Measurements from ENCODE around the gene C18orf63. TPM values are rescaled to one million over a fixed set of nuclear protein-coding genes. Genes with fewer than 3 reads are reported as not detected.

C18orf63 gene
- total and polyA plus RNA-seq, 2 experiments from 2014 or later = not detected

DNA sequence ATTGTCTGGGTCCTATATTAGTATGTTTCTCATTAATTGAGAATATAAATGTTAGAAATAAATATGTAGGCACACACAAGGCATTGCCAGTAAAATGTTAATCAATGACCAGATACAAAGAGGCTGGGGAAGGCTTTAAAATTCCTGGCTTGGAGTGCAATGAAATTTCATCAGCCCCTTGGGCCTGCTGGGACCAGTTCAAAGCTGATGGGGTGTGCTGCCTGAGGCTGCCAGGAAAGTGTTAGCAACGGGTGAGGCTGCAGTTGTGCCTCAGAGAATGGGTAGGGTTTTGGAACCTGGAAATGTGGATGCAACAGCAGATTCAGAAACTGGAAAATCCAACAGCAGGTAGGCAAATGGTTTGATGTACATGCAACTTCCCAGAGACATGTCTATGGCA lies 72.6 kb downstream of the C18orf63 start:
- H3K4me1 ChIP-seq (ENCODE audit: insufficient read depth) = peaks cover 11% of the 10 kb centered on the region
- peaks cover 15% of the 10 kb centered on the region for H3K4me1 Mint-ChIP-seq
- H3K79me2 ChIP-seq (replicated peaks; ENCODE audit: insufficient read depth) = no peaks in the 10 kb centered on the region
- no peak overlapping the region for H3K27ac ChIP-seq (ENCODE audit: low read depth)
- H3K9me3 Mint-ChIP-seq = peaks cover 5% of the 10 kb centered on the region; the same call in 1 of the 3 replicates
- DNase-seq (ENCODE audit: low spot score) = no peak
- TF ChIP-seq EZH2phosphoT487 (IDR thresholded peaks at IDR 0.05; ENCODE audit: unreplicated experiment) = no peak
- TF ChIP-seq, protein P1, sequence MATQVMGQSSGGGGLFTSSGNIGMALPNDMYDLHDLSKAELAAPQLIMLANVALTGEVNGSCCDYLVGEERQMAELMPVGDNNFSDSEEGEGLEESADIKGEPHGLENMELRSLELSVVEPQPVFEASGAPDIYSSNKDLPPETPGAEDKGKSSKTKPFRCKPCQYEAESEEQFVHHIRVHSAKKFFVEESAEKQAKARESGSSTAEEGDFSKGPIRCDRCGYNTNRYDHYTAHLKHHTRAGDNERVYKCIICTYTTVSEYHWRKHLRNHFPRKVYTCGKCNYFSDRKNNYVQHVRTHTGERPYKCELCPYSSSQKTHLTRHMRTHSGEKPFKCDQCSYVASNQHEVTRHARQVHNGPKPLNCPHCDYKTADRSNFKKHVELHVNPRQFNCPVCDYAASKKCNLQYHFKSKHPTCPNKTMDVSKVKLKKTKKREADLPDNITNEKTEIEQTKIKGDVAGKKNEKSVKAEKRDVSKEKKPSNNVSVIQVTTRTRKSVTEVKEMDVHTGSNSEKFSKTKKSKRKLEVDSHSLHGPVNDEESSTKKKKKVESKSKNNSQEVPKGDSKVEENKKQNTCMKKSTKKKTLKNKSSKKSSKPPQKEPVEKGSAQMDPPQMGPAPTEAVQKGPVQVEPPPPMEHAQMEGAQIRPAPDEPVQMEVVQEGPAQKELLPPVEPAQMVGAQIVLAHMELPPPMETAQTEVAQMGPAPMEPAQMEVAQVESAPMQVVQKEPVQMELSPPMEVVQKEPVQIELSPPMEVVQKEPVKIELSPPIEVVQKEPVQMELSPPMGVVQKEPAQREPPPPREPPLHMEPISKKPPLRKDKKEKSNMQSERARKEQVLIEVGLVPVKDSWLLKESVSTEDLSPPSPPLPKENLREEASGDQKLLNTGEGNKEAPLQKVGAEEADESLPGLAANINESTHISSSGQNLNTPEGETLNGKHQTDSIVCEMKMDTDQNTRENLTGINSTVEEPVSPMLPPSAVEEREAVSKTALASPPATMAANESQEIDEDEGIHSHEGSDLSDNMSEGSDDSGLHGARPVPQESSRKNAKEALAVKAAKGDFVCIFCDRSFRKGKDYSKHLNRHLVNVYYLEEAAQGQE (IDR thresholded peaks at IDR 0.05; ENCODE audit: unreplicated experiment) = no peak
- peaks cover 7% of the 10 kb centered on the region for H3K27me3 Mint-ChIP-seq (ENCODE audit: insufficient read depth, low read depth, poor library complexity)
- no peaks in the 10 kb centered on the region for H3K36me3 ChIP-seq (ENCODE audit: insufficient read depth)
- H3K36me3 Mint-ChIP-seq (ENCODE audit: low read depth) = peaks cover 3% of the 10 kb centered on the region; the same call in 2 of the 3 replicates
- ATAC-seq = no peak
- H2AFZ ChIP-seq = no peak overlapping the region
- no peaks in the 10 kb centered on the region for H3K9me2 ChIP-seq (ENCODE audit: insufficient read depth)
- H4K20me1 ChIP-seq (replicated peaks; ENCODE audit: insufficient read depth) = no peaks in the 10 kb centered on the region
- no peak overlapping the region for H3K4me3 ChIP-seq
- no peak overlapping the region for H3K4me3 Mint-ChIP-seq
- H3K27me3 ChIP-seq (ENCODE audit: insufficient read depth) = no peaks in the 10 kb centered on the region
- no peaks in the 10 kb centered on the region for H3F3A ChIP-seq (replicated peaks; ENCODE audit: low read depth)
- H3K4me2 ChIP-seq = no peak overlapping the region
- no peak overlapping the region for H3K27ac Mint-ChIP-seq

DNA sequence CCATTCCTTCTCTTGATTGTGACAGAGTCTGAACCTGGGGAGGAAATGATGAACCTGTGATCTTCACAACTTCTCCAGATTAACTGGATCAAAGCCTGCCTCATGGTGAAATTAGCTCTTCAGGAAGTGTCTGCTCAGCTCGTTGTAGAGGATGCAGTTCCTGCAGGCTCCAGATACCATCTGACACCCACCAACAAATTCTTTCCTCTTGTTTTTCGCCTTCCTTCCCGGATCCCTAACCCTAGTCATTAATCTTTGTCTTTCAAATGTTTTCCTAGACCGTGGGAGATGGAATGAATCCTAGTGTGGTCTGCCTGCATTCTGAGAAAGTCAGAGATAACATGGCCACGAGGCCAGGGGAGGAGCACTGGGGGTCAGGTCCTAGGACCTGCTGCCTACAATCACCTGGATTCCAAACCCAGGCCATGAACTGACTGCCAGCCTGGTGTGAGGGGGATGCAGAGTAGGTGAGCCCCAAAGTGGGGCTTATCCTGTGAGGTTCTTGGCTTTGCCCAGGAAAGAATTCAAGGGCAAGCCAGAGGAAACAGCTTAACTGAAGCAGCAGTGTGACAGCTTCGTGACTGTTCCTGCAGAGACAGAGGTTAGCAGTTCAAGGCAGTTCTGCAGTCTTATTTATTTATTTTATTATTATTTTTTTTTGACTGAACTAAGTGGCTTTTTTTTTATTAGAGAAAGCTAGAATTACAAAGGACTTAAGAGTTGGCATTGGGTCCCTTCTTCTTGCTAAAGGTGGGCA lies 73.7 kb downstream of the C18orf63 start:
- no peaks in the 10 kb centered on the region for H3K79me2 ChIP-seq (replicated peaks; ENCODE audit: insufficient read depth)
- H3K4me1 Mint-ChIP-seq = peaks cover 6% of the 10 kb centered on the region; the same call in 2 of the 3 replicates
- no peaks in the 10 kb centered on the region for H3K36me3 ChIP-seq (ENCODE audit: insufficient read depth)
- peaks cover 1% of the 10 kb centered on the region; the same call in 1 of the 2 replicates for H3K4me1 ChIP-seq (ENCODE audit: insufficient read depth)
- H3K4me3 Mint-ChIP-seq = no peak overlapping the region
- H3K27ac Mint-ChIP-seq = no peak overlapping the region
- H3K27me3 ChIP-seq (ENCODE audit: insufficient read depth) = no peaks in the 10 kb centered on the region
- H2AFZ ChIP-seq = no peak overlapping the region
- no peaks in the 10 kb centered on the region; the same call in 2 of the 3 replicates for H3K9me3 Mint-ChIP-seq
- ATAC-seq (no peak), DNase-seq (ENCODE audit: low spot score) (no peak)
- H3K4me3 ChIP-seq = no peak overlapping the region
- H3F3A ChIP-seq (replicated peaks; ENCODE audit: low read depth) = no peaks in the 10 kb centered on the region
- H4K20me1 ChIP-seq (replicated peaks; ENCODE audit: insufficient read depth) = no peaks in the 10 kb centered on the region
- H3K27ac ChIP-seq (ENCODE audit: low read depth) = no peak overlapping the region
- no peaks in the 10 kb centered on the region for H3K9me2 ChIP-seq (ENCODE audit: insufficient read depth)
- H3K27me3 Mint-ChIP-seq (ENCODE audit: insufficient read depth, low read depth, poor library complexity) = peaks cover 7% of the 10 kb centered on the region
- no peaks in the 10 kb centered on the region for H3K36me3 Mint-ChIP-seq (ENCODE audit: low read depth)
- H3K4me2 ChIP-seq = no peak overlapping the region
- no peak for TF ChIP-seq JUNB (IDR thresholded peaks at IDR 0.05; ENCODE audit: unreplicated experiment)
- no peak for TF ChIP-seq CREB1 (CRISPR knock-in tag; IDR thresholded peaks at IDR 0.05; ENCODE audit: low read depth)
- TF ChIP-seq EZH2 (IDR thresholded peaks at IDR 0.05; ENCODE audit: low read depth, unreplicated experiment) = no peak
- no peak for TF ChIP-seq STAT1 (IDR thresholded peaks at IDR 0.05; ENCODE audit: unreplicated experiment)
- TF ChIP-seq, protein P2, sequence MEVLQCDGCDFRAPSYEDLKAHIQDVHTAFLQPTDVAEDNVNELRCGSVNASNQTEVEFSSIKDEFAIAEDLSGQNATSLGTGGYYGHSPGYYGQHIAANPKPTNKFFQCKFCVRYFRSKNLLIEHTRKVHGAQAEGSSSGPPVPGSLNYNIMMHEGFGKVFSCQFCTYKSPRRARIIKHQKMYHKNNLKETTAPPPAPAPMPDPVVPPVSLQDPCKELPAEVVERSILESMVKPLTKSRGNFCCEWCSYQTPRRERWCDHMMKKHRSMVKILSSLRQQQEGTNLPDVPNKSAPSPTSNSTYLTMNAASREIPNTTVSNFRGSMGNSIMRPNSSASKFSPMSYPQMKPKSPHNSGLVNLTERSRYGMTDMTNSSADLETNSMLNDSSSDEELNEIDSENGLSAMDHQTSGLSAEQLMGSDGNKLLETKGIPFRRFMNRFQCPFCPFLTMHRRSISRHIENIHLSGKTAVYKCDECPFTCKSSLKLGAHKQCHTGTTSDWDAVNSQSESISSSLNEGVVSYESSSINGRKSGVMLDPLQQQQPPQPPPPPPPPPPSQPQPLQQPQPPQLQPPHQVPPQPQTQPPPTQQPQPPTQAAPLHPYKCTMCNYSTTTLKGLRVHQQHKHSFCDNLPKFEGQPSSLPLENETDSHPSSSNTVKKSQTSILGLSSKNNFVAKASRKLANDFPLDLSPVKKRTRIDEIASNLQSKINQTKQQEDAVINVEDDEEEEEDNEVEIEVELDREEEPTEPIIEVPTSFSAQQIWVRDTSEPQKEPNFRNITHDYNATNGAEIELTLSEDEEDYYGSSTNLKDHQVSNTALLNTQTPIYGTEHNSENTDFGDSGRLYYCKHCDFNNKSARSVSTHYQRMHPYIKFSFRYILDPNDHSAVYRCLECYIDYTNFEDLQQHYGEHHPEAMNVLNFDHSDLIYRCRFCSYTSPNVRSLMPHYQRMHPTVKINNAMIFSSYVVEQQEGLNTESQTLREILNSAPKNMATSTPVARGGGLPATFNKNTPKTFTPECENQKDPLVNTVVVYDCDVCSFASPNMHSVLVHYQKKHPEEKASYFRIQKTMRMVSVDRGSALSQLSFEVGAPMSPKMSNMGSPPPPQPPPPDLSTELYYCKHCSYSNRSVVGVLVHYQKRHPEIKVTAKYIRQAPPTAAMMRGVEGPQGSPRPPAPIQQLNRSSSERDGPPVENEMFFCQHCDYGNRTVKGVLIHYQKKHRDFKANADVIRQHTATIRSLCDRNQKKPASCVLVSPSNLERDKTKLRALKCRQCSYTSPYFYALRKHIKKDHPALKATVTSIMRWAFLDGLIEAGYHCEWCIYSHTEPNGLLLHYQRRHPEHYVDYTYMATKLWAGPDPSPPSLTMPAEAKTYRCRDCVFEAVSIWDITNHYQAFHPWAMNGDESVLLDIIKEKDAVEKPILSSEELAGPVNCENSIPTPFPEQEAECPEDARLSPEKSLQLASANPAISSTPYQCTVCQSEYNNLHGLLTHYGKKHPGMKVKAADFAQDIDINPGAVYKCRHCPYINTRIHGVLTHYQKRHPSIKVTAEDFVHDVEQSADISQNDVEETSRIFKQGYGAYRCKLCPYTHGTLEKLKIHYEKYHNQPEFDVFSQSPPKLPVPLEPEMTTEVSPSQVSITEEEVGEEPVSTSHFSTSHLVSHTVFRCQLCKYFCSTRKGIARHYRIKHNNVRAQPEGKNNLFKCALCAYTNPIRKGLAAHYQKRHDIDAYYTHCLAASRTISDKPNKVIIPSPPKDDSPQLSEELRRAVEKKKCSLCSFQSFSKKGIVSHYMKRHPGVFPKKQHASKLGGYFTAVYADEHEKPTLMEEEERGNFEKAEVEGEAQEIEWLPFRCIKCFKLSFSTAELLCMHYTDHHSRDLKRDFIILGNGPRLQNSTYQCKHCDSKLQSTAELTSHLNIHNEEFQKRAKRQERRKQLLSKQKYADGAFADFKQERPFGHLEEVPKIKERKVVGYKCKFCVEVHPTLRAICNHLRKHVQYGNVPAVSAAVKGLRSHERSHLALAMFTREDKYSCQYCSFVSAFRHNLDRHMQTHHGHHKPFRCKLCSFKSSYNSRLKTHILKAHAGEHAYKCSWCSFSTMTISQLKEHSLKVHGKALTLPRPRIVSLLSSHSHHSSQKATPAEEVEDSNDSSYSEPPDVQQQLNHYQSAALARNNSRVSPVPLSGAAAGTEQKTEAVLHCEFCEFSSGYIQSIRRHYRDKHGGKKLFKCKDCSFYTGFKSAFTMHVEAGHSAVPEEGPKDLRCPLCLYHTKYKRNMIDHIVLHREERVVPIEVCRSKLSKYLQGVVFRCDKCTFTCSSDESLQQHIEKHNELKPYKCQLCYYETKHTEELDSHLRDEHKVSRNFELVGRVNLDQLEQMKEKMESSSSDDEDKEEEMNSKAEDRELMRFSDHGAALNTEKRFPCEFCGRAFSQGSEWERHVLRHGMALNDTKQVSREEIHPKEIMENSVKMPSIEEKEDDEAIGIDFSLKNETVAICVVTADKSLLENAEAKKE (CRISPR knock-in tag; IDR thresholded peaks at IDR 0.05) = no peak
- no peak for TF ChIP-seq ZNF114 (CRISPR knock-in tag; IDR thresholded peaks at IDR 0.05)
- TF ChIP-seq, protein P3, sequence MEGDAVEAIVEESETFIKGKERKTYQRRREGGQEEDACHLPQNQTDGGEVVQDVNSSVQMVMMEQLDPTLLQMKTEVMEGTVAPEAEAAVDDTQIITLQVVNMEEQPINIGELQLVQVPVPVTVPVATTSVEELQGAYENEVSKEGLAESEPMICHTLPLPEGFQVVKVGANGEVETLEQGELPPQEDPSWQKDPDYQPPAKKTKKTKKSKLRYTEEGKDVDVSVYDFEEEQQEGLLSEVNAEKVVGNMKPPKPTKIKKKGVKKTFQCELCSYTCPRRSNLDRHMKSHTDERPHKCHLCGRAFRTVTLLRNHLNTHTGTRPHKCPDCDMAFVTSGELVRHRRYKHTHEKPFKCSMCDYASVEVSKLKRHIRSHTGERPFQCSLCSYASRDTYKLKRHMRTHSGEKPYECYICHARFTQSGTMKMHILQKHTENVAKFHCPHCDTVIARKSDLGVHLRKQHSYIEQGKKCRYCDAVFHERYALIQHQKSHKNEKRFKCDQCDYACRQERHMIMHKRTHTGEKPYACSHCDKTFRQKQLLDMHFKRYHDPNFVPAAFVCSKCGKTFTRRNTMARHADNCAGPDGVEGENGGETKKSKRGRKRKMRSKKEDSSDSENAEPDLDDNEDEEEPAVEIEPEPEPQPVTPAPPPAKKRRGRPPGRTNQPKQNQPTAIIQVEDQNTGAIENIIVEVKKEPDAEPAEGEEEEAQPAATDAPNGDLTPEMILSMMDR (conservative IDR thresholded peaks at IDR 0.05; ENCODE audit: low read depth in 2 of 2) = no peak
- no peak for TF ChIP-seq NANOG (IDR thresholded peaks at IDR 0.05; ENCODE audit: borderline replicate concordance)
